Activated T-cell treated with anti-CD3 and anti-CD28 coated beads for 24 hours (primary cell): ENCODE measurements around the gene KLF13.
"Not testable (repeated sequence)": the region's sequence is repeated elsewhere in the genome, so short reads cannot be mapped to it uniquely, and the experiment has no call there.

Source experiments
- DNase-seq: peaks from one replicate; pipeline ENCODE4 v3.0.0-alpha.2; 2020; ENCODE audit warnings: low read depth

The KLF13 gene

DNA sequence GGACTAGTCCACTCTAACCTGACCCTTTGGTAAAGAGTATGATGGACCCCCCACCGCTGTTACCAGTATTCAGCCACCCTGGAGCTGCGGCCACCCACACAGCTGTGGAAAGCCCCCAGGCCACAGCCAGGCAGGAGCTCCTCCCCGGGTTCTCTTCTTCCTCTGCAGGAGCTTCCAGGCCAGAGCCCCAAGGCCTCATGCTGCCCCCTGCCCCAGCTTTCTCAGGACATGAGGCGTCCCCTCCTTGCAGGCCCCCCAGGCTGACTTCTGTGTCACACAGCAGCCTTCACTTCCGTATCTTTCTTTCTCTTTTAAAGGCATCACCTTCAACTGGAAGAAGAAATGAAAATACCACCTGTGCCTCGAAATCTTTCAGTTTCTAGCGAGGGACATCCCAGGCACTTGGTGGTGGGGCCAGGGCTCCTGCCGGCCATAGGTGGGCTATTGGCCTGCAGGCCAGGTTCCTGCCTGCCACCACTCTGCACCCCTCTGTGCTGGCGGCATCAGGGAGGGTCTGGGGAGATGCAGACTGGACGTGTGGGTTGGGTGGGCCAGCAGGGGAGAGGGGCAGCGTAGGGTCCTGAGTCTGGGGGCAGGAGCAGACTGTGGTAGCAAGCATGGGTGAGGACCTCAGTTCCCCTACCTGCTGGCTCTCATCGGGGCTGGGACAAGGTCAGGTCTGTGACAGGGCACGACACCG, 19.9 kb downstream of the KLF13 start:
- no peak for DNase-seq

DNA sequence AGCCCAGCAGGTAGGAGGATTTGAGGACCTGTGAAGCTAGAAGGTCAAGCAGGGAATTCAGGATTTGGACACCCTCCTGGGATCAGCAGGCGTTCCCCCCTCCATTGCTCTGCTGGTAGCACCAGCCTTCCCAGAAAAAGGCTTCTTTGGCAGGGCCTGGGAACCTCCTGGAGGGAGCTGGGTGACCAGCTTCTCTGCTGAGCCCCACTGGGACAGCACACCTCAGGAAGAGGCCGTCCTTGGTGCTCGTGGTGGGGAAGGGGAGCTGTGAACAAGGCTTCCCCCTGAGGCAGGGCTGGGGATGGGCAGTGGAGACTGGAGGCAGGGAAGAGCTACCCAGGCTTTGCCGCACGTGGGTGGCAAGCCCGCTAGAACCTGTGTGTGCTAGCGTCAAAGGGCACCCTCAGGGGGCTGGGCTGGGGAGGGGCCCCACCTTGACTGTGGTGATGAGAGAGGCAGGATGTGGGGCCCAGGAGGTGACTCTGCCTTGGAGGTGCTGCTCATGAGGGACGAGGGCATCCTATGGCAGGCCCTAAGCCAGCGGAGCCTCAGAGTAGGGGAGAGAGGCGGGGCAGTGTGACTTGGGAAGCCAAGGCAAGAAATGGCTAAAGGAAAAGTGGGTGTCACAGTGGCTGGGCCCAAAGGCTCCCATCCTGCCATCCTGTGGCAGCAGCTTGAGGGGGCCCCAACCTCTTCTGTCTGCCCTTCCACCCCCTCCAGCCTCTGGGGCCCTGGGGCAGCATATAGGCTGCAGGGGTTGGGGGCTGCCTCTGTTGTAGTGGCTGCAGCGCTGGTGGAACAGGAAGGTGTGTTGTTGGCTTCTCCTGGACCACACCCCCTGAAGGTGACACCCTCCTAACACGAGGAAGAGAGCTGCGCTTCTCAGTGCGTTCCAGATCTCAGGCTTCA, 20.7 kb downstream of the KLF13 start:
- DNase-seq = peak; percentile 71

DNA sequence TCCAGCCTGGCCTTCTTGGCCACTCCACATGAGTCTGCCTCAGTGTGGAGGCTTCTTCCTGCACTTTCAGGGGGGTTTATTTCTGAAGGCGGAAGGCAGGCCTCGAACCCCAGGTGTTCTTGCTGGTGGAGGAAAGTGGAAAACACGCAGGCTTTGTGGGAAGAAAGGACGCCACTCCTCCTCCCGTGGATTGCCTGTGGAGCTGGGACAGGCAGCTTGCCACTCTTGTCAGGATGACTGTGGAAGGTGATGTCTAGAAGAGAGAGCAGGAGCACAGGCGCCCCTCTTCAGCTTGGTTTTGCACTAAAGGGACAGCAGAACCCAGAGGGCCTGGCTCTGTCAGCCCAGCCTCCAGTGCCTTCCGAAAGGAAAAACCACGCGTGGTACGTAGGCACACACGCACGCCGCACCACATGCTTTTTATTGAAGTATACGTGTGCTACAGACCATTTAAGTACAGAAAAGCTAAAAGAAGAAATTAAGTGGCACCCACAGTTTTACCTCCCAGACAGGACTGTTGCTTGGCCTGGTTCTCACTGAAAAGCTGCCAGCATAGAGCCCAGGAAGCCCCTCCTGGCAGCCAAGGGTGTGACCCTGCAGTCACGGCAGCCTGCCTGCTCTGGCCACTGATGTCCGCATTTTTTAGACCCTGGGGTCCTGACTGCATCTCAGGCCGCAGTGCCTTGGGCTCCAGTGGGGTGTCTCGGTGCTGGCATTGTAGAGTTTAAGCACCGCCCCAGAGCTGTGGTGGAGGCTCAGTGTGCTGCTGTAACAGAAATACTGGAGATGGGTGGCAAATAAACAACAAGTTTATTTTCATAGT, 21.6 kb downstream of the KLF13 start:
- DNase-seq = no peak

DNA sequence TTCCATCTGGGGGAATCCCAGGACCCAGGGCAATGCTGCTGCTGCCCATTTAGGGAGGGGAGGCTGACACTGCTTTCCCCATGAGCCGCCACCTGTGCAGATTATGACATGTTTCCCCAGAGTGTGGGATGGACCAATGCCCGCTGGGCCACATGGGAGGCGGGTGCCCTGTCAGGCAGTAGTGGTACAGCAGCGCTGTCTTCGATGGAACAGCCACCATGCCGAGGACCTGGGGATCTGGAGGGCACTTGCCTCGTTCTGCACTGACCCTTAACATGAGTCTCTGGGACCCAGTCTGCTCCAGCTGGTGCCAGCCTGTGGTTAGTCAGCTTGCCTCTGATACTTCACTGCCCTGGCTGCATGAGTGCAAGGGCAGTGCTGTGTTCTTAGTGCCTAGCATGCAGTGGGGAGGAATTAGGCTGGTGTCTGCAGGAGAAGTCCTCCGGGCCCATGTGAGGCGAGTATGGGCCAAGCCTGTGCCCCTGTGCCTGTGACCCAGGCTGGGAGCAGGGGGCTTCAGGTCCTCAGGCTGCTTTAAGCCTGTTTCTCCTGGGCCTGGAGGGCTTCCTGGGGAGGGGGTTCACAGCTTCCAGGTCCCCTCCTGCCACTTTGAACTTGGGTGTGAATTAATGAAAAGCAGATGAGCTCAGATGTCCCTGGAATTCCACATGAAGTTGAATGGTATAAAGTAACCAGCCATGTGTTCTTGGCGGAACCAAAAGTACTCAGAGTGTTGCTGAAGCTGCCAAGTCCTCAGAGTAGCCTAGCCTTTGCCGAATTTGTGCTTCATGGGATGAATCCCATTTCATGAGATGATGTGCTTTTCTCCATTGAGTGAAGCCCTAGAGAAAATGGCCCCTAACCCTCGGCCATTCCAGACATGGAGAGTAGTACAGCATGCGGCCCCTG, 22.9 kb downstream of the KLF13 start:
- no peak for DNase-seq

DNA sequence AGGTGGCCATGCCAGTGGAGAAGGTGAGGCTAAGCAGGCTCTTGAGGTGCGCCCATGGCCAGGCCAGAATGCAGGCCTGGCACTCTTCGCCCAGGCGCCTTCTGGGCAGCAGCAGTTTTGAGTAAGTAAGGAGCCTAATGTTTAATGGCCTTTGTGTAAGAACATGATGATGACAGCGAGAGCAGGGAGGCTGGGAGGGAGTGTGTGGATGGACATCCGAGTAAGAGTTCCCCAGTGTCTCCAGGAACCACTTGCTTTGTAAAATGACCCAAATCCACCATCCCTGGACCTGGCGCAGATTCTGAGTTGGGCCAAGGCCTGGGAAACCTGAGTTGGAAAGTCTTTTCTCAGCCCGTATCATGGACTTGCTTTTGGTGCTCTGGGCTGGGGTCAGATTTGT, 24.1 kb downstream of the KLF13 start:
- no peak for DNase-seq

DNA sequence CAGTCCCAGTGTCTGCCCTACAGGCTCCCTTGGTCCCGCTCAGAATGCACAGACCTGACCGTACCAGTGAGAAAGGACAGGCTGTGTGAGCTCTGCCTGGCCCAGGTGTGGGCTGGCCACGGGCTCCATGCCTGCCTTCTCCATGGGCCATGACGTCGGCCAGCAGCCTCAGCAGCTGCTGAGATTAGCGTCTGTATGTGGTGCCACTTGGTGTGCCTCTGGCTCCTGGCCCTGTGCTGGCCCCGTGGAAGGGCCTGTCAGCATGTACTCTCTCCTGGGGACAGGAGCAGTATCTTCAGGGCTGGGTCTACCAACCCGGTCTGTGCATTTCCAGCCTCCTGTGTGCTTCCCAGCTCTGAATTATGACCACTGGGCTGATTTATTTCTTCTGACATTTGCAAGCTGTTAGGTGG, 25.7 kb downstream of the KLF13 start:
- DNase-seq = no peak

DNA sequence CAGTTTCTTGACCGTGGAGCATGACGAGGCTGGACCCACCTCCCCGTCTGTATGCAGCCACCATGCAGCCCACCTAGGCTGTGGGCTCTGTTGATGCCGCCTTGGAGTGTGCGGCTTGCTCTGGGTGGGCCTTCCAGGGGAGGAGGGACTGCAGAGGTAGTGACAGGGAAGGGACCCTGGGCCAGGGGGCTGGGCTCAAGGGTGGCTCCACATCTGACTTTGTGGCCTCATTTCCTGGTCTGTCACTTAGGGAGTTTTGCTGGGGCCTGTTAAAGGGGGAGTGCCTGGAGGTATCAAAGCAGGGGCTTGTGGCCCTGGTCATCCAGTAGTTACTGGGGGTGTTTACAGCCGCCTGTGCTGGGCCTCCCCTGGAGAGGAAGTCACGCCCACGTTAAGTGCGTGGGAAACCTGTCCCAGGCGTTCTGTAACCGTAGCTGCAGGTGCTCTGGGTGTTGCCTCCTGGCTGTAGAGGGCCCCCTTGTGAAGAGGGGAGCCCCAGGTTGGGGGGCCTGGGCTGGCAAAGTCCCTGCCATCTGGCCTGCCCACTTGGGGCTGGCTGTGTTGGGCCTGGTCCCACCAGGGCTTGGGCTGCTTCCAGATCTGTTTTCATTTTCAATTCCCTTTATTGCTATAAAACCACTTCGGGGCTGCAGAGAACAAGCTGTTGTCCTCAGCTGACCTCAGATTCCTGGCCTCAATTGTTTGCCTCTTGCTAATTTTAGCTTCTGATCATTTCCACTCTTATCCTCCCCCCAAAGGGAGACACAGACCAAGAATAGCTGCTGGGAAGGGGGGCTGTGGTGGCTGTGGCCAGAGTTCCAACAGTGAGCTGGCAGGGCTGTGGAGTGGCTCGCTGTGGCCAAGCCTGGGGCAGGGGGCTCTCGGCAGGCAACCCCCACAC, 26.5 kb downstream of the KLF13 start:
- no peak for DNase-seq

DNA sequence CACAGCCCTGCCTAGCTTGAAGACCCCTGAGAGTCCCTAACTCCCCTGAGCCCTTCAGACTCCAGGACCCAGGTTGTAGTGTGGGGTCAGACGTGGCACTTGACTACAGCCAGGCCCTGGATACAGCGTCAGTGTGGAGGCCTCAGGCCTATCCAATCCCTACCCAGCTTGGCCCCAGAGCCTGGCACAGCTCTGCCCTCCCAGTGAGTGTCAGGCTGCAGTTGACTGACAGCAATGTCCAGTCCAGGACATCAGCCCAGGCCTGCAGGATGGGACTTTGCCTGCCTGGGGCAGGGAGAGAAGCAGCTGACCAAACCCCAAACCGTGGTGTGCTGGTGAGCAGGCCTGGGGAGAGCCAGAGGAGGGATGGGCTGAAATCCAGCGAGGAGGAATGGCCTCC, 27.3 kb downstream of the KLF13 start:
- DNase-seq = no peak

DNA sequence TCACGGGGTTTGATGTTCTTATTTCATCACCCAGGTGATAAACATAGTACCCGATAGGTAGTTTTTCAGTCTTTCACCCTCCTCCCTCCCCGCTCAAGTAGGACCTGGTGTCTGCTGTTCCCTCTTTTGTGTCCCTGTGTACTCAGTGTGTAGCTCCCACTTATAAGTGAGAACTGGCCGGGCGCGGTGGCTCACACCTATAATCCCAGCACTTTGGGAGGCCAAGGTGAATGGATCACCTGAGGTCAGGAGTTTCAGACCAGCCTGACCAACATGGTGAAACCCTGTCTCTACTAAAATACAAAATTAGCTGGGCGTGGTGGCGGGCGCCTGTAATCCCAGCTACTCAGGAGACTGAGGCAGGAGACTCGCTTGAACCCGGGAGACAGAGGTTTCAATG, 29.5 kb downstream of the KLF13 start:
- DNase-seq = not testable (repeated sequence)

DNA sequence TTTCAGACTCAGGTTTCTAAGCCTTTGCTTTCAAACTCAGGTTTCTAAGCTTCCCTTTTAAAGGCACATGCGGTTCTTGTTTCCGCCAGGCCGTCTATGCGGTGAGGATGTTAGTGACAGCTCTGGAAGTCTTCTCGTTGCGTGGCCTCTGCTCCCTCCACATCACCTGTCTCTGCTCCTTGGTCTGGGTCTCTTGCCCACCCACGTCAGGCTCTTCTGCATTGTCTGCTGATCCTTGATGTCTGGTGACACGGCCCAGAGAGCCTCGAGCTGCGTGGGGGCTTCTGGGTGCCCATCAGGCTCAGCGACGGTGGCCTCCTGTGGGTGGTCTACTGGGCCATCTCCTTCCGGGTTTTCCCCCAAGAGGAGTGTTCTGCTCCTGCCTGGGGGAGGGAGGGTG, 30.5 kb downstream of the KLF13 start:
- DNase-seq = no peak

DNA sequence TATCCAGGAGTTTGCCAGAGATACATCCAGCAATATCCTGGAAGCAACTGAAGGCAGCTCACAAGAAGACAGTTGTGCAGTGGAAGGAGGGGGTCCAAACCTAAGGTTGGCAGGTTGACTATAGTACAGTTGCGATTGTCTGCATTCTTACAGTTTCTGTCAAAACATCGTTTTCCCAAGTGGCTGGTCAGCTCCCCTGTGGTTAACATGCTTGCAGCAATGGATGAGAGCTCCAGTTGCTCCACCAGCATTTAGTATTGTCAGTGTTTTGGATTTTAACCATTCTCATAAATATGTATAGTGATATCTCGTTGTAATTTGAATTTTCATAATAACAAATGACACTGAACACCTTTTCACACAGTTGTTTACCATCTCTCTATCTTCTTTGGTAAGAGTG, 31.5 kb downstream of the KLF13 start:
- DNase-seq = no peak

DNA sequence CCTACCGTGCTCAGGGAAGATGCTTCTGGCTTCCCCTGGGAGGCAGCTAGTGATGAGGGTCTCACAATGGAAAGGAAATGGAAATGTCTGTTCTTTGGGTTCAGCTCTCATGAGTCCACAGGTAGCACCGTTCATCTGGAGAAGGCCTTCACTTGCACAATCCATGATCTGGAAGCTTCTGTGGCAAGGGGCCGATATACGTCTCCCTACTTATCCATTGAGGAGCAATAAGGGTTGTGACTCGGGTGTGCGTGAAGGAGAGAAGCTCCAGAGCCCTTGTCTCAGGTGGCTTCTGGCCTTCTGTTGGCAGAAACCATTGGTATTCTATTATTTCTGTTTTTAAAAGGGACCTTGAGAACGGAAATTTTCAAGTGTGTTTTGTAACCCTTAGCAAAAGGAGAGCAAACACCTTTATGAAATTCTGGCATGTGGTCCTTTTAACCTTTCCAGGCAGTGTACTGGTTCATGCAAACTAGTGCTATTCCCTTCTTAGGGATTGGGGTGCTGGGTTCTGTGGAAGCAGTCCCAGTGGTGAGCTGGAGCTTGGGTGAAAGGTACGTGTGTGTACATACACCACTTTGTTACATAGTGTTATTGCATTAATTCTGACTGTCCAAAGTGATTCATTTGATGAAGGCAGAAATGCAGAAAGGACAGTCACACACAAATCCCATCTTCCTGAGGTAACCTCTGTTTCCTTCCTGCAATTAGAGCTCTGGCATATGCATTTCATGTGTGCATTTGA, 32.5 kb downstream of the KLF13 start:
- no peak for DNase-seq

DNA sequence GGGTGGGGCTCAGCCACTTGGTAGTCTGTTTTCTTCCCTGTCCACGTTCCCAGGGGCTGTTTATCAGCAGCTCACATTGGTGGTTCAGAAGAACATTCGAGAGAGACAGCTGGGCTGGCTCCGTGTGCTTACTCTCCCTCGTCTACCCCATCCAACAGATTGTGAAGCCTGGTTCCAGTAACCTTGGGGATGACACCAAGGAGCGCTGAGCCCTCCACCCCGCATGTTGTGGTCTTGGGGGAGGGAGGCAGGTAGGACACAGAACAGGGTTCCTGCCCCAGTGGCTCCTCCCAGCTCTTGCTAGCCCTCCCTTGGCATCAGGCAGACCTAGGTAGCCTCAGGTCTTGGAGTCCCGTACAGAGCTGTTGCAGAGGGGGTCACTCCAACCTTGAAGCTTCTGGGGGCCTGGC, 33.1 kb downstream of the KLF13 start:
- DNase-seq = no peak

DNA sequence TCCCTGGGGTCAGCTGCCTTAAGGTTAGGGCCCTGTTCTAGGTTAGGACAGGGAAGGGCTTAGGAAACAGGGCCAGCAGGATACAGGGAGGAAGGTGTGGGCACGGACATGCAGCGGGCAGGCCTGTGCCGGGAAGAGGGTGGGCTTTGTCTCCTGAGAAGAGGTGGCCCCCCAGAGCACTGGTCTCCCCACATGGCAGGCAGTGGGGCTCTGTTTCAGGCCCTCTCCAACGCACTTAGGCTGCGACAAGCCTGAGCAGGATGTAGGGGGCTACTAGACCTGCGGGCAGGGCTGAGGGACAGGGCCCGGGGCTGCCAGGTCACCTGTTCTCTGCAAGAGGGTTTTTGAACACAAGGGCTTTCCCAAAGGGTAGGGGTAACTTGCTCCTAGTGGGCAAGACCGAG, 33.5 kb downstream of the KLF13 start:
- no peak for DNase-seq

DNA sequence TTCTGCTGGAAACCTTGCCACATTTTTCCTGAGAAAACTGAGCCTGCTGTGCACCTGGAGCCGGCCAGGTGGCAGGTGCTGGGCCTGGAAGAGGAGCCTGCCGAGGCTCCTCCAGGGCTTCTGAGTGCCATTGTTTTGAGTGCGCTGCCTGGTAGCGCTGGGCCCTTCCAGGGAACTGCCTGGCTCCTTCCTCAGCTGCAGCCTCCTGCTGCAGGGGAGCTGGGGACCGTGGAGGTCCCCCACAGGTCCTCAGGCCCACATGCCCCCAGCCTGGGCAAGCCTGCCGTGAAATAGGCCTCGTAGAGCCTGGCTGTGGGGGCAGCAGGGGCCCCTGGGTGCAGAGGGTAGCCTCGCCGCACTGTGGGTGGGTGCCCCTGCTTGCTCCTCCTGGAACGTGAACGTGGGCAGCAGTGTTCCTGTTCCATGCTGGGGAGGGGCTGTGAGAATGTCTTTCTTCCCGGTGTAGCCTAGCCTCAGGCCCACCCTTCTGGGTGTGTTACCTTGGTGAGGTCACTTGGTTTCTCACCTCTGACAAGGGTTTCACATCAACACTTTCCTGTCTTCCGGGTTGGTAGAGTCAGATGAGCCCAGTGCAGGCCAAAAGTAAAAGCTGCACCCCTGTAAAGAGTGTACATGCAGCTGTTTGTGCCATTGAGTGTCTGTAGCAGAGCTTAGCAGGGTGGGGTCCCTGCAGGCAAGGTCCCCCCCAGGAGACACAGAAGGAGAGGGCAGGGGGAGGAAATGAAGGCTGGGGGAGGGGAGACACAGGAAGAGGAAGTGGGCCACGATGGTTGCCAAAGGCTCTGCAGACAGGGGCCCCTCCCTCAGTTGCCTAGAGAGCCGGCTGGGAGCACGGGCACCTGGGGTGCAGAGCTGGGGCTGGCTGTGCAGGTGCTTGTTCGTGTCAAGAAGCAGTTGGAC, 34.5 kb downstream of the KLF13 start:
- DNase-seq = no peak

DNA sequence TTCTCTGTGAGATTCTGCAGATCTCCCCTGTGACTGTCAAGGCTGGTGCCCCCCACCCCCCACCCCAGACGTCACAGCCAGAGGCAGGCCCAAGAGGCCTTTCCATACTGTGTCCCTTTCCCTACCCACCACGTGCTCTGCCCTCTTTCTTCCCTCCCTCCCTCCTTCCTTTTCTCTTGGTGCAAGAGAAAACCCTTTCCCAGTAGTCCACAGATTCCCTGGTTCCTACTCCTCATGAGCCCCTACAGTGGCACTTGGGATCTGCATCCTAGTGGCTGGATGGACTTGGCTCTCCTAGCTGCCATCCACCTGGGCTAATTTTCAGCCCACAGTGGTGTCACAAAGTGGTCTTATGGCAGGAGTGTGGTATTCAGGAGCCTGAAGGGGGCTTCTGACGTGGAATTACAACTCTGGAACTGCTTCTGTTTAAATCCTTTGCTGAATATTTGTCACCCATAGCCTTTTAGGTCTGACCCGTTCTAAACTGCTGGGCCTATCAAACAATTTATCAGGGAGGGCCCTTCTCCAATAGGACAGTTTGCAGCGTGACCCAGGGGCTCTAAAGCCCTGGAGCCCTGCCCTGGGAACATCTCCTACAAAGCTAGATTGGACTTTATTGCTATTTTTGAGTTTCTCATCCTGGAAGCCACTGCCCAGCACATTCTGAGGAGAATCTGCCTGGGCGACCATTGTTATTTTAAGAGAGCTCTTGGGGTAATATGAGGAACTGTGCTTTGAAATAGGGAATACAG, 35.3 kb downstream of the KLF13 start:
- no peak for DNase-seq

DNA sequence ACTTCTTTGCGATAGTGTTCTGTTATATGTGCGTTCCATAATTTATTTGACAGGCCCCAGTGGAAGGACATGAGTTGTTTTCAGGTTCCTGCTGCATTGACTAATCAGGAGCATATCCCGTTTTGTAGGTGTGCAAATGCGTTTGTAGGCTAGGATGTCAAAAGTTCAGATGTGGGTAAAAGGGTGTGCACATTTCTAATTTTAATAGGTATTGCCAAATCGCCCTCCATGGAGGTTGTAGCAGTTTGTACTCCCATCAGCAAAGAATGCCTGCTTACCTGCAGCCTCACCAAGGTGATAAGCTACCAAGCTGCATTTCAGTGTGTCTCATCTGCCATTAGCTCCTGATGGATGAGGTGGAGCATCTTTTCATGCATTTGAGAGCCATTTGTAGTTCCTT, 36.3 kb downstream of the KLF13 start:
- no peak for DNase-seq
